AG20443 (cell line): ENCODE results near the gene CRABP1.
A peak's percentile ranks its signal among the peaks of the same experiment; 100 is the strongest.

ENCODE experiments used
- DNase-seq: peaks from one replicate; pipeline ENCODE4 v3.0.0; 2012; ENCODE audit warnings: low spot score, mixed read lengths

The CRABP1 gene

GRCh38 chr15:78340231-78341056, at the start of gene CRABP1:
Gene CRABP1, plus strand, starts transcription at chr15:78340353. Its CDS starts 76 bp downstream, at chr15:78340429.
- DNase-seq: no peak

- DNase-seq: no peak
Observed at GRCh38 chr15:78291052-78291451, 49.1 kb upstream of the CRABP1 start.

GRCh38 chr15:78291698-78292097, 48.5 kb upstream of the CRABP1 start:
- no peak for DNase-seq

- no peak for DNase-seq
Observed at GRCh38 chr15:78292219-78292618, 47.9 kb upstream of the CRABP1 start.

DNA sequence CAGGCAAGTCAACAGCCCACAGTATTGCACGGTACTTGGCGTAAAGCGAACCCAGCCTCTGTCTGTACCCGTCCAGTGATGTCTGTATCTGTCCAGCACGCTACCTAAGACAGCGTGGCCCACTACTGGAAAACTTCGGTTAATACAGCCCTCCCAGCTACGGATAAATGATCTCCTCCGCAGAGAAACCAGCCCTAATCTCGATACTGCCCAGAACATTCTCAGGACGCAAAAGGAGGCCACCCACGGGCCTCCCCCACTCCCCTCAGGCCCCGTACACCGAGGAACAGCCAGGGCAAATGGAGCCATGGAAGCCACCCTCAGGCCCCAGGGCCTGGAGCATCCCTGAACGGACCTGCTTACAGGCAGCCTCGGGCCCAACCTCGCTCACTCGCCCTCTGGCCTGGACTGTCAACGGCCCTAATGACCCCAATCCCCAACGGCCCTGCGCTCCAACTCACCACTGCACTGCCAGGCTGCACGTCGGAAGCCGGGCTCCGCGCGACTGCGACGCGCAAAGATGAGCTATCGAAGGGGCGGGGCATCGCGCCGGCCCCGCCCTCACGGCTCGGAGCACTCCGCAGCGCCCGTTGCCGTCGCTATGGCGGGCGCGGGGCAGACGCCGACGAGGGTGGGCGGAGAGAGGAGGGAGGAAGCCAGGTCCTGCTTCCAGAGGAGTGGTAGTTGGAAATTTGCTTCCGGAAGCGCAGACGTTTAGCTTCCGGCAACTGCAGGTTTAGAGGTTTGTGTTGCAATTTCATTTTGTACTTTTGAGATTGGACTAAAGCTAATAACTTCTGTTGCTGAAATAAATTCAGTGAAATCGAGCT, 40.8 kb upstream of the CRABP1 start, which contains the start of gene SKIC8:
TSS of gene SKIC8 (minus strand) at position 509 of the 830 bp plus-strand sequence. CDS start 3,923 bp downstream, outside the sequence.
- DNase-seq: peak; percentile 97

DNA sequence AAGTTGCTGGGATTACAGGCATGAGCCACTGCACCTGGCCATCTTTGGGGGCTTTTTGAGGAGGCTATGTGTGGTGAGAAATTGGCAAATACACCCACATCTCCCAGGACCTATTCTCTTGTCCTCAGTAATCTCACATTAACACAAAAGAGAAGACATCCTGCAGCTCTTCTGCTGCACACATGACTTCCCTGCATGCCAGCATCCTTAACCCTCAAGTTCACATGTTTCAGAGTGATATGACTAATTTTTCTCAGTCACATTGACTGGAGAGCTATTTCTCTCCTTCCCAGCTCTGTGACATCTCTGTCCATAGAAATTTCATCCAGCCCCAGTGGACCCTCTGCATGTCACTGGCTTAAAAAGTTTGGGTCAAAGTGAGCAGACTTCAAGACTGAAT, 38.8 kb upstream of the CRABP1 start:
- DNase-seq: no peak

DNA sequence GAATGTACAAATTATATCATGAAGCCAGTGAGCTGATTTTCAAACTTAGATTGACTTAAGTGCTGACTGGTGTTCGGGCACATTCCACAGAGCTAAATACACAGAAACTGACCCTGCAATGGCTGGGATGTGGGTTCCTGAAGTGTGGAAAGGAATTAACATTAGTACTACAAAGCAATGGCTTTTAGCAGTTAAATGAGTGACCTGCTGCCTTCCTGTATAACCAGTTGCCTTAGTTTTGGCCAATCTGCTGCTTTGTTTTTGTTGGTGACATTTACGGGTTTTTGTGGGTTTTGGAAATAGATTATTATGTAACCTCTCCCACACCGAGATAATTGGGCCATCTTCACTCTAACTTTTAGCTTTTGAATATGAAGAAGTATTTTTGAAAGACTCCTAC, 38.3 kb upstream of the CRABP1 start:
- DNase-seq: no peak

- peak; percentile 54 for DNase-seq
Observed at GRCh38 chr15:78302579-78303312, 37.4 kb upstream of the CRABP1 start.

DNA sequence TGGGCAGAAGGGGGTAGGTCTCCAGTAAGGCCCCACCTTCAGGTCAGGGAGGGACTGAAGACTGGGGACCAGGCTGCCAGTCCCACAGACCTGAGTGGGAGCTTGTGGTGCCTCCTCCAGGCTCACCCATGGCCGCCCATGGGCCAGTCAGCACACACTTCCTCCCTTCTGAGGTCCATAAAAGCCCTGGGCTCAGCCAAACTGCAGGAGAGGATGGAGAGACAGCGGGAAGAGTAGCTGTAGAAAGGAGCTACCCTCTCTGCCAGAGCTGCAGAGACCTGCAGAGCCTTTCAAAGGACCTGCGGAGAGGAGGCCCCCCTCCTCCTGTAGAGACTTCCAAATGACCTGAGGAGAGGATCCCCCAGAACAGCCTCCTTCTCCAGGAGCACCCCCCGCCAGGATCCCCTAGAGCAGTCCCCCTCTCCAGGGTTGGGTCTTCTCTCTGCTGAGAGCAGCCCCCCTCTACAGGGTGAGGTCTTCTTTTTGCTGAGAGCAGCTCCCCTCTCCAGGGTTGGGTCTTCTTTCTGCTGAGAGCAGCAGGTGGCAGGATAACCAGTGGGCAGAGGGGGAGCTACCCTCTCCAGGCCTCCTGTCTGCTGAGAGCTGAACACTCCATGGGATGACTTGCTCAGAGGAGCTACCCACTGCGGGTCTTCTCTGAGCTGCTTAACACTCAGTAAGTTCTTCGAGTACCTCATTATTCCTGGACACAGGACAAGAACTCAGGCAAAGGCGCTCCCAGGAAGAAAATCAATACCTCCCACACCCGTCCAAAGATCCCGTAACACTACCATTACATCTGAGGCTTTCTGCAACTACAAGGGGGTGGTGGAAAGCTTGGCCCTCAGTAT, 35.7 kb upstream of the CRABP1 start:
- DNase-seq: no peak

GRCh38 chr15:78306176-78306774, 33.9 kb upstream of the CRABP1 start:
- peak; percentile 73 for DNase-seq

GRCh38 chr15:78307976-78308375, 32.2 kb upstream of the CRABP1 start:
- DNase-seq: no peak

DNA sequence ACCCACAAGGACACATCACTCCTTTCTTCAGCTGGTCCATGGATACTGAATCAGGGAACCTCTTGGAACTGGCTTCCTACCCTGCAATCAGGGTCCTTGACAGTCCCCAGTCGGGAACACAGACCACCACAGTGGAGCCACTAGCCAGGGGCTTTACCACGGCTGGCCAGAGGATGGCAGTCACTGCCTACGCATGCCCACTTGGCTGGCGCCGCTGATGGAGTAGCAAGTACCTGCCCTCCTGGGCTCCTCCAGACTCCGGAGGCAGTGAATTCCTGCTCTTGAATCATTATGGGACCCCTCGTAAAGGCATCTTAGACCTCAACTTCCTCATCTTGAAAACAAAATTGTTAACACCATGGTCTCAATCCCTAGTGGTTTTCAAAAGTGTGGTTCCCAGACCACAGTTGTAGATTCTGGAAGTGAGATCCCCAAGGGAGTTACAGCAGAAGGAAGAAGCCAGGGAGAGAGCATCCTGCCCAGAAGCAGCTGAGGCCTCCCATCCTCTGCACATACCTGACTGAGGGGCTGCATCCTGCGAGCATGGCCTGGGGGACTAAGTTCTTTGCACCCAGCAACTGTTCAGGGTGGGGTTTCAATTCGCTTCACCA, 31.6 kb upstream of the CRABP1 start:
- DNase-seq: peak; percentile 86

DNA sequence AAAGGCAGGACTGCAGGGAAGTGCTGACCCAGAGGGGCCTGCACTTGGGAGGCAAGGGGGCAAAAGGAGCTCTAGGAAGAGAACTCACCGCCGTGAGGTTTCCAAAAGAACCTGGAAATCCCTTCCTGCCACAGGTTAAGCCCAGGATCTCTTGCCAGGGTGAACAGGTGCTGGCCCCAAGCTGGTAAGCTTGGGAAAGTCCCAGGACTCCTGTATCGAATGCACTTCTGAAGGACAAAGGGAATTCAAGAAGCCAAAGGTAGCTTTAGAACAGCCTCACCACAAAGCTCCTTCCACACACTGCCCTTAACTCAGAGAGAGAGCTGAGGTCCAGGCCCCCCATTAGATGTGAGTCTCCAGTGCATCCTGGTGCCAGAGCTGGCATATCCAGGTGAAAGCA, 28.9 kb upstream of the CRABP1 start:
- DNase-seq: no peak

- DNase-seq: no peak
Observed at GRCh38 chr15:78312536-78312935, 27.6 kb upstream of the CRABP1 start.

GRCh38 chr15:78312957-78313356, 27.2 kb upstream of the CRABP1 start:
- no peak for DNase-seq

GRCh38 chr15:78313383-78313782, 26.8 kb upstream of the CRABP1 start:
- DNase-seq: no peak

DNA sequence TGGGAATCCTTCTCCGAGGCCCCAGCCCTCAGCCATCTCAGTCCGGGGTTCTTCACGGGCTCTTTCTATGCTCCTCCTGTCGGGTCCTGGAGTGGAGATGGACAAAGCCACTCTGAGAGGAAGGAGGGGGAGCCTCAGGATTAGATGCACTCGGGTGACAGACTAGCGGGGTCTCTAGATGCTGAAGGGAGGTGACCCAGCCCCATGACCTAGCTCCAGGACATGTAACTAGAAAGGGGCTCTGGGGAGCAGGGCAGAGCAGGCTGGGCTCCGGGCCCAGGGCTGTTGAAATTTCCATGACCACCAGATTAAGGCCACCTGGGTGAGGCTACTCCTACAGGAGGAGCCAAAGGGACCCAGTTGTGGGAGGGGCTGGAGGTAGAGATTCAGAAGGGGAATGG, 26.0 kb upstream of the CRABP1 start:
- DNase-seq: no peak

GRCh38 chr15:78315686-78316282, 24.4 kb upstream of the CRABP1 start:
- no peak for DNase-seq

GRCh38 chr15:78316283-78317083, 23.7 kb upstream of the CRABP1 start:
- DNase-seq: no peak
